DMS153 treated with DMSO at 0.1 percent for 48 hours (cell line): Measurements from ENCODE around the gene MOK.

Experiments used
- DNase-seq: peaks from one replicate; lab custom pipeline; 2025; ENCODE audit not compliant: unreplicated experiment; lab: John Stamatoyannopoulos, UW

The MOK gene

GRCh38 chr14:102285106-102285505 lies 19.9 kb downstream of the MOK start:
- no peak for DNase-seq

- DNase-seq = no peak
Measured at GRCh38 chr14:102283631-102284129, 21.3 kb downstream of the MOK start.

GRCh38 chr14:102282751-102283465 lies 22.1 kb downstream of the MOK start:
- no peak for DNase-seq

GRCh38 chr14:102280376-102280962 lies 24.5 kb downstream of the MOK start:
- no peak for DNase-seq

GRCh38 chr14:102279688-102280348 lies 25.1 kb downstream of the MOK start:
- no peak for DNase-seq

GRCh38 chr14:102279282-102279681 lies 25.7 kb downstream of the MOK start:
- no peak for DNase-seq

- no peak for DNase-seq
Measured at GRCh38 chr14:102278631-102278935, 26.4 kb downstream of the MOK start.

GRCh38 chr14:102277874-102278630 lies 26.9 kb downstream of the MOK start:
- no peak for DNase-seq

- DNase-seq = no peak
Measured at GRCh38 chr14:102275866-102276265, 29.1 kb downstream of the MOK start.

- no peak for DNase-seq
Measured at GRCh38 chr14:102272392-102272791, 32.6 kb downstream of the MOK start.

- no peak for DNase-seq
Measured at GRCh38 chr14:102264775-102265174, 40.2 kb downstream of the MOK start.

GRCh38 chr14:102264355-102264754 lies 40.6 kb downstream of the MOK start:
- no peak for DNase-seq

GRCh38 chr14:102262929-102263462 lies 42.0 kb downstream of the MOK start:
- peak; percentile 1 for DNase-seq

GRCh38 chr14:102258136-102258535 lies 46.8 kb downstream of the MOK start:
- no peak for DNase-seq

GRCh38 chr14:102256716-102257115 lies 48.2 kb downstream of the MOK start:
- no peak for DNase-seq

- DNase-seq = no peak
Measured at GRCh38 chr14:102255401-102256190, 49.4 kb downstream of the MOK start.

GRCh38 chr14:102252834-102253801 lies 51.8 kb downstream of the MOK start:
- no peak for DNase-seq

GRCh38 chr14:102251161-102251560 lies 53.8 kb downstream of the MOK start:
- no peak for DNase-seq

- DNase-seq = no peak
Measured at GRCh38 chr14:102250636-102251035, 54.3 kb downstream of the MOK start.
